Measurements from ENCODE around the gene KLK3. TPM values are rescaled to one million over a fixed set of nuclear protein-coding genes. Genes with fewer than 3 reads are reported as not detected.

Gene KLK3
- total and polyA plus RNA-seq, 2 of the 4 experiments (the other 2 are of a cell fraction), result not detected

DNA sequence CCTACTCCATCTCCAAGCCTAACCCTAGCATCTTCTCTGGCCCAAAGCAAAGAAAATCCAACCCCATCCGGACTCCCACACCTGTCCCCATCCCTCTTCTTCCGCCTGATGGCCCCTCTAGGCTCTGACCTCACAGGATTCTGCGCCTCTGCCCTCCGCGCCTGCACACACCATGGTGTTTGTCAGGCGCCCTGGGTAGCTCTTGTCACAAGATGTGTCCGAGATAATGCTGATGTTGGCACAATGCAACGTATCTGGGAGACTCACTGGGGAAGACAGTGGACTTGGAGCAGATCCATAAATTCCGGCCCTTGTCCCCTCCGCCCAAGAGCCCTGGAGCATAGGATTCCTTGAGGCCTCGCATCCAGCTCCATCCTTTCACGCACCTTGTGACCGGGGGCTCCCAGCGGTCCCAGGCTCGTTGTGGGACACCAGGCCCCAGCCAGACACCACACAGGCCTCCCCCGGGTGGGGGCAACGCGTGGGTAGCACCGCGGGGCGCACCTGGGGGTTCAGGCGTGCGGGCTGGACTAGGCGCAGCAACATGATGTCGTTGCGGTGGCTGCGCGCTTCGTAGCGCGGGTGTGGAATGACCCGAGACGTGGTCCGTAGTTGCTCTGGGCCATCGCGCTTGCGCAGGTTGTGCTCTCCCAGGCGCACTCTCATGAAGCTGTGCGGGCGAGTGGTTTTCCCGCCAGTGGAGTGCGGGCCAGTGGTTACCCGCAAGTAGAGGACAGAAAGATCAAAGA lies 28.0 kb upstream of the KLK3 start:
- ChIA-PET CTCF (no interaction called here), POLR2A (ENCODE audit: unreplicated experiment) (no interaction called here)
- Histone ChIP-seq H3K79me1 (ENCODE audit: low read depth in 1 of 2, low read length in 2 of 2) (no peaks in the 10 kb centered on the region), H3K4ac (ENCODE audit: low read depth, low read length) (no peak overlapping the region), H3K18ac (ENCODE audit: low read depth, low read length) (no peak overlapping the region), H2BK120ac (ENCODE audit: low read depth, low read length) (no peak overlapping the region), H4K91ac (ENCODE audit: insufficient read depth, low read depth, low read length) (no peak overlapping the region), H2BK15ac (ENCODE audit: low read depth, low read length) (no peak overlapping the region), H3K23ac (ENCODE audit: low read depth, low read length) (no peak overlapping the region), H4K20me1 (ENCODE audit: insufficient read depth, low read length) (no peaks in the 10 kb centered on the region), H4K5ac (ENCODE audit: low read depth, low read length) (no peak overlapping the region), H3K9ac (ENCODE audit: low read depth, low read length) (no peak overlapping the region), H2AK5ac (ENCODE audit: low read depth, low read length) (no peak overlapping the region), H3K4me2 (ENCODE audit: low read depth, low read length) (no peak overlapping the region), H3K4me3 (ENCODE audit: insufficient read depth, low read depth, low read length) (no peak overlapping the region), H3K9me1 (ENCODE audit: insufficient read depth, low read length) (no peaks in the 10 kb centered on the region), H3K14ac (replicated peaks; ENCODE audit: low read depth, low read length) (no peak overlapping the region), H3K27me3 (ENCODE audit: control insufficient read depth, insufficient read depth, low read length) (peaks cover 12% of the 10 kb centered on the region), H3K56ac (ENCODE audit: extremely low read depth, insufficient read depth, low read length) (no peak overlapping the region), H2AFZ (replicated peaks; ENCODE audit: low read length, poor library complexity) (no peak overlapping the region), H2BK20ac (ENCODE audit: low read depth, low read length) (no peak overlapping the region), H3K36me3 (ENCODE audit: control insufficient read depth, insufficient read depth, low read length) (no peaks in the 10 kb centered on the region), H3K27ac (ENCODE audit: insufficient read depth, low read length) (no peak overlapping the region), H3K9me3 (ENCODE audit: control insufficient read depth, insufficient read depth, low read length) (no peaks in the 10 kb centered on the region), H3K4me1 (ENCODE audit: control insufficient read depth, insufficient read depth, low read length) (no peaks in the 10 kb centered on the region), H2BK5ac (ENCODE audit: low read depth, low read length, poor library complexity, severe bottlenecking) (no peak overlapping the region), H4K8ac (ENCODE audit: low read depth in 2 of 2, low read length in 2 of 2) (no peak overlapping the region), H2AK9ac (replicated peaks; ENCODE audit: low read depth, low read length, poor library complexity) (peak overlapping the region; percentile 55)
- TF ChIP-seq MXI1 (IDR thresholded peaks at IDR 0.05; ENCODE audit: borderline replicate concordance, low read depth, low read length) (no peak), NFE2L2 (IDR thresholded peaks at IDR 0.05; ENCODE audit: low read depth, low read length) (no peak), CEBPB (IDR thresholded peaks at IDR 0.05; ENCODE audit: low read depth, low read length) (no peak), POLR2A (IDR thresholded peaks at IDR 0.05; ENCODE audit: low read depth, low read length) (no peak), BHLHE40 (IDR thresholded peaks at IDR 0.05; ENCODE audit: low read depth, low read length) (no peak), RAD21 (IDR thresholded peaks at IDR 0.05; ENCODE audit: low read length) (no peak), MAZ (IDR thresholded peaks at IDR 0.05; ENCODE audit: borderline replicate concordance, low read depth, low read length) (no peak), FOS (IDR thresholded peaks at IDR 0.05; ENCODE audit: low read depth, low read length) (no peak), SMC3 (IDR thresholded peaks at IDR 0.05; ENCODE audit: low read depth, low read length) (no peak), RFX5 (IDR thresholded peaks at IDR 0.05; ENCODE audit: low read depth, low read length) (no peak)
- TF ChIP-seq, protein P1, sequence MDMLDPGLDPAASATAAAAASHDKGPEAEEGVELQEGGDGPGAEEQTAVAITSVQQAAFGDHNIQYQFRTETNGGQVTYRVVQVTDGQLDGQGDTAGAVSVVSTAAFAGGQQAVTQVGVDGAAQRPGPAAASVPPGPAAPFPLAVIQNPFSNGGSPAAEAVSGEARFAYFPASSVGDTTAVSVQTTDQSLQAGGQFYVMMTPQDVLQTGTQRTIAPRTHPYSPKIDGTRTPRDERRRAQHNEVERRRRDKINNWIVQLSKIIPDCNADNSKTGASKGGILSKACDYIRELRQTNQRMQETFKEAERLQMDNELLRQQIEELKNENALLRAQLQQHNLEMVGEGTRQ (IDR thresholded peaks at IDR 0.05; ENCODE audit: low read depth, low read length), result no peak
- no TSS peak for BruUV-seq (replicated peaks)
- intact Hi-C loops (cut with micrococcal nuclease), result no loop called here
- in situ Hi-C loops (cut with MboI; ENCODE audit: low sequenced_read_pairs), result no loop called here
- dilution Hi-C loops (cut with HindIII; ENCODE audit: low sequenced_read_pairs, unreplicated experiment), result no loop called here
- ATAC-seq (ENCODE audit: low read depth), result no peak
- WGBS, 2 experiments (ENCODE audit: extremely low coverage in 2 of 2, insufficient read length in 1 of 2), result 73% methylated on average over 19 of the region's 43 CpGs; no CpG with 5 or more reads in 1 of the 2 experiments
- DNase-seq, result no peak
